HG02885 (cell line): ENCODE results near the gene RPN1.
"Not testable (repeated sequence)": the region's sequence is repeated elsewhere in the genome, so short reads cannot be mapped to it uniquely, and the experiment has no call there.

ENCODE experiments used
- ATAC-seq: cut with Tn5 transposase; IDR thresholded peaks from one replicate; pipeline ENCODE4 v1.9.1; 2021; ENCODE audit warnings: mild to moderate bottlenecking; ENCODE audit not compliant: unreplicated experiment, poor library complexity

RPN1 gene

GRCh38 chr3:128653383-128653992 lies 2.9 kb upstream of the RPN1 start:
- ATAC-seq, result not testable (repeated sequence)

GRCh38 chr3:128648940-128649663 lies 1.5 kb downstream of the RPN1 start:
- ATAC-seq, result no peak

- ATAC-seq, result no peak
Measured at GRCh38 chr3:128648402-128648801, 2.2 kb downstream of the RPN1 start.

GRCh38 chr3:128647307-128647706 lies 3.3 kb downstream of the RPN1 start:
- ATAC-seq, result no peak

- ATAC-seq, result no peak
Measured at GRCh38 chr3:128634075-128634611, 16.5 kb downstream of the RPN1 start.

GRCh38 chr3:128632301-128632700 lies 18.3 kb downstream of the RPN1 start:
- no peak for ATAC-seq

- no peak for ATAC-seq
Measured at GRCh38 chr3:128629936-128630335, 20.7 kb downstream of the RPN1 start.

GRCh38 chr3:128625409-128625945 lies 25.1 kb downstream of the RPN1 start:
- no peak for ATAC-seq

- ATAC-seq, result no peak
Measured at GRCh38 chr3:128624526-128625138, 26.0 kb downstream of the RPN1 start.

GRCh38 chr3:128623762-128624176 lies 26.8 kb downstream of the RPN1 start:
- ATAC-seq, result no peak

GRCh38 chr3:128621931-128622330 lies 28.7 kb downstream of the RPN1 start:
- no peak for ATAC-seq

- ATAC-seq, result no peak
Measured at GRCh38 chr3:128621234-128621633, 29.4 kb downstream of the RPN1 start.

GRCh38 chr3:128620268-128620691 lies 30.3 kb downstream of the RPN1 start:
- no peak for ATAC-seq

- ATAC-seq, result no peak
Measured at GRCh38 chr3:128619146-128619890, 31.3 kb downstream of the RPN1 start.

GRCh38 chr3:128618398-128618726 lies 32.3 kb downstream of the RPN1 start:
- ATAC-seq, result no peak

GRCh38 chr3:128617557-128618397 lies 32.8 kb downstream of the RPN1 start:
- peak; percentile 94 for ATAC-seq

- ATAC-seq, result peak; percentile 14
Measured at GRCh38 chr3:128617270-128617556, 33.4 kb downstream of the RPN1 start.

- no peak for ATAC-seq
Measured at GRCh38 chr3:128616516-128617269, 33.9 kb downstream of the RPN1 start.

- ATAC-seq, result no peak
Measured at GRCh38 chr3:128614076-128614475, 36.5 kb downstream of the RPN1 start.
